SK-N-DZ (cell line): Measurements from ENCODE around the gene CXCL3. TPM values are rescaled to one million over a fixed set of nuclear protein-coding genes. Genes with fewer than 3 reads are reported as not detected.
"Not testable (repeated sequence)": the region's sequence is repeated elsewhere in the genome, so short reads cannot be mapped to it uniquely, and the experiment has no call there.

Source experiments
- DNase-seq: peaks from one replicate; pipeline ENCODE4 v3.0.0-alpha.2; 2015; ENCODE audit warnings: low spot score
- polyA plus RNA-seq, 2 experiments: library from polyadenylated mRNA; depleted of rRNA; stranded (reverse); fragments of >200 nt; gene quantifications; 2 replicates each; pipeline ENCODE4 v1.2.3, GENCODE V29; 2014

Gene CXCL3
- not detected in 2 replicates for polyA plus RNA-seq (2014; cell fraction: cytosol; rRNA removed)
- not detected in 2 replicates for polyA plus RNA-seq (2014; cell fraction: nucleus; rRNA removed)

- peak; percentile 5 for DNase-seq
Observed at GRCh38 chr4:74038425-74039314, at the start of gene CXCL3. Gene CXCL3, minus strand, starts transcription at chr4:74038689. Its CDS starts 78 bp downstream, at chr4:74038611.

- DNase-seq = no peak
Observed at GRCh38 chr4:74087481-74087880, 49.0 kb upstream of the CXCL3 start.

GRCh38 chr4:74085669-74086068 is 47.2 kb upstream of the CXCL3 start:
- no peak for DNase-seq

GRCh38 chr4:74084984-74085383 is 46.5 kb upstream of the CXCL3 start:
- DNase-seq = no peak

- no peak for DNase-seq
Observed at GRCh38 chr4:74083546-74083945, 45.1 kb upstream of the CXCL3 start.

GRCh38 chr4:74081035-74081434 is 42.5 kb upstream of the CXCL3 start:
- DNase-seq = no peak

- not testable (repeated sequence) for DNase-seq
Observed at GRCh38 chr4:74080351-74080750, 41.9 kb upstream of the CXCL3 start.

- not testable (repeated sequence) for DNase-seq
Observed at GRCh38 chr4:74079024-74079423, 40.5 kb upstream of the CXCL3 start.

- no peak for DNase-seq
Observed at GRCh38 chr4:74073358-74073757, 34.9 kb upstream of the CXCL3 start.

GRCh38 chr4:74072739-74073138 is 34.2 kb upstream of the CXCL3 start:
- no peak for DNase-seq

GRCh38 chr4:74067586-74067985 is 29.1 kb upstream of the CXCL3 start:
- DNase-seq = no peak

GRCh38 chr4:74066232-74066631 is 27.7 kb upstream of the CXCL3 start:
- no peak for DNase-seq

GRCh38 chr4:74065115-74065642 is 26.7 kb upstream of the CXCL3 start:
- no peak for DNase-seq

- DNase-seq = no peak
Observed at GRCh38 chr4:74063859-74064258, 25.4 kb upstream of the CXCL3 start.

- DNase-seq = no peak
Observed at GRCh38 chr4:74062953-74063352, 24.5 kb upstream of the CXCL3 start.

- DNase-seq = no peak
Observed at GRCh38 chr4:74061430-74061829, 22.9 kb upstream of the CXCL3 start.

- no peak for DNase-seq
Observed at GRCh38 chr4:74059161-74059829, 20.8 kb upstream of the CXCL3 start.

GRCh38 chr4:74058048-74058651 is 19.7 kb upstream of the CXCL3 start:
- no peak for DNase-seq

GRCh38 chr4:74057588-74057987 is 19.1 kb upstream of the CXCL3 start:
- no peak for DNase-seq

GRCh38 chr4:74056858-74057562 is 18.5 kb upstream of the CXCL3 start:
- DNase-seq = no peak

GRCh38 chr4:74056114-74056857 is 17.8 kb upstream of the CXCL3 start:
- no peak for DNase-seq
